ENCODE measurements around the gene PDGFC.
"Not testable (repeated sequence)": the region's sequence is repeated elsewhere in the genome, so short reads cannot be mapped to it uniquely, and the experiment has no call there.

The PDGFC gene

DNA sequence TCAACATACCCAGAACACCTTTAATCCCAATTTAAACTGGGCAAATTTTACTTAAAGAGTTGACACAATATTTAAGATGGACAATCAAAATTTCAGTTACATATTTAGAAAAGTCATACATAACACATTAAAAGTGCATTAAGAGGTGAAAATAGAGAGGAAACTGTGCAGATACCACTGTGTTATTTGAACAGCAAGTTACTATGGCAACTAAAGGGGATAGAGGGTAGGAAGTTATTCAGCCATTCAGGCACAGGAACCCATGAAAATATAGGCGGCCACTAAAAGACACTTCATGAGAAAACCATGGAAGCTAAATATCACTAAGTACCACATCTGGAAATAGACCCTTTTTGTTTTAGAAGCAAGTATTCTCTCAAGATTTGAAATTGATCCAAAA is 75.1 kb downstream of the PDGFC start:
- DNase-seq = no peak

DNA sequence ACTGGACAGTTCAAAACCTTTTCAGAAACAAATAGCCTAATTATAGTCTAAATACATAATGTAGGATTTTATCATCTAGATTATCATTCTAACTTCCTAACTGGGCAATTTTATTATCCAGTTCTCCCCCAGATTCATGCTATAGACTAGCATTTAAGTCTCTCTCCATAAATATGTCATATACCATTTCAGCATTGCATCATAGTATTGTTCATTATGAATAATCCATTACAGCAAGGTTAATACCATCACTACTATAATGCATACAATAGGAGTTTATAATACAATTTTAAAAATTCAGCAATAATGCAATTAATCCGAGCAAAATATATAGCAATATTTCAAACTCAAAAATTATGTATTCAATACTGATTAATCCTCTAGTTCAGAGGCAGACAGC is 77.4 kb downstream of the PDGFC start:
- DNase-seq = no peak

DNA sequence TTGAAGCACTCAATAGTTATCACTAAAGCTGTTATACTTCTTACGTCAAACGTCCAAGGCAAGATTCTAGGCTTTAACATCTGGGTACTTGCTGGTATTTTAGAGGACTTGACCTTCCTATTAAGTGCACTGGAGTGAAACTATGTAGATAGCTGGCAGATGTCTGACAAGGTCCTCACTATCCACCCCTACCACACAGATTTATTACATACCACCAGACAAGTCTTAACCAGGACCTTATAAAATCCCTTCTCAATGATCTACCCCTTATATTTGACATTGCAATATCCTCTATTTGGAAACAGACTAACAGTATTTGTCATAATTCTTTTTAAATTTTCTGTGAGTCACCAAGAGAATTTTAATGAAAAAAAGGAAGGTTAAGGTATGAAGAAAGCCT is 78.8 kb downstream of the PDGFC start:
- DNase-seq = no peak

DNA sequence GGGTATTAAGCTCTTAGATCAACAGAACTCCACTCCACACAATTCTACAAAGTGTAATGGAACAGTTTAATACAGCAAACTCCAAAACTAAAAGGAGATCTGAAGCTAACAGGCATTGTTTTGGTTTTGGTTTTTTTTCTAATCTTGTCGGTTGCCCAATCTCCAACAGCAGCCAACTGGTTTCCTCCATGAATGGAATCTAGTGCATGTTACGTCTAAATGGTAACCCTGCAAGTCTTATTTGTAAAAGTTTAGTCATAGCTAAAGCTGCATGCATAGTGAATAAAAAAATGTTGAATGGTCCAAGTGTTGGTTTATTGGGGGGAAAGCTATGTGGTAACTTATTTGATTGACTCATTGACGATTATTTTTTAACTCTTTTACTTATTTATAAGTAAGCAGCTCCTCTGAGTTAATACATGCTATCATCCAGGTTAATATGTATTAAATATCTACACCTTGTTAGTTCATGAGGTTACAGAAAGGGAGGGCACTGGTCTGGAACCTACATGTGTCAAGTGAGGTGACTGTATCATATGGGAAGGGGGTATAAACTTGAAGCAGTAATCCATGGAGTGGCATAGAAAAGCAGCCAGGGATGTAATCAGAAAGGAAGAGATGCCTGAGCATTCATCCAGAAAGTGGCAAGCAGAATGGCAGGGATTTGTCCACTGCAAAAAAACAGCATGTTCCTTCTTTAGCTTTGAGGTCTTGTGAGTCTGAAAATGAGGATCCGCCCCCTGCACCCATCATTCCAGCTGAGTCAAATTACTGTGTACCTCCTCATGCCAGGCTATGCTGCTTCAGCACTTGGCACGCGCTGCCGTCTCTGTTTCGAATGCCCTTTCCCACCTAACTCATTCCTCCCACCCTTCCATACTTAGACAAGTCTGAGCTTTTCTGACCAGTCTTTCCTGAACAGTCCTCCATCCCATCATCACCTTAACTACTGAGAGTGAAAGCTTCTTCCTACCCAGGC is 81.7 kb downstream of the PDGFC start:
- no peak for DNase-seq

DNA sequence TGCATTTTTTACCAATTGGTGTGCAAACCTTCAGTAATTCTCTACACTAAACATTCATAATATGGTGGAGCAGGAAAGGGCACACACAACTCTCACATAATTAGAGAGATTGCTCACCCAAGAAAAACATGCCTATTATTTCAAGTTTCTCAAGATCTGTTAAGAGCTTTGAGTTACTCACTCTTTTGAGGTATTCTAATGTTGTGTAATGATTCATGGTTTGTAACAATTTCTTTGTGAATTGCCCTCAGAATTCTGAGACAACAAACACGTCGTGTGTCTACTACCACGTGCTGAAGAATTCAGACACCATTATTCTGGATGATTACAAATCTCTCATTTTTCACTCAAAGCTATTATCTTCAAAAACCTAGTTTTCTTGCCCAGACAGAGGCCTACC is 82.8 kb downstream of the PDGFC start:
- no peak for DNase-seq

DNA sequence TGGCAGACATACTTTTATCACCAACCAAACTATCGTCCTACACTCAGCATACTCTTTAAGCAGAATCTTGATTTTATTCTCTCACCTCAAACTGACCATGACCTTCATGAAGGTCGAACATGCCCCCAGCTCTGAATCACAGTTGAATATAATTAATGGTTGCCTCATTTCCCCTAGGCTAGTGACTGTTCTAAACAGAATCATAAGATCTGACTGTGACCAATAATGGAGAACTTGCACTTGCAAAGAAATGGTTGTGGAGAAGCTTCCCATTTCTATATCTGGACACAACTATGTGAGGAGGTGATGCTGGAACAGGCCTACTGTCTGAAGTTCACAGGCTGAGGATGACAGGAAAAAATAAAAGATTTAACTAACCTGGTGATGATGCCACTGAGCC is 85.1 kb downstream of the PDGFC start:
- DNase-seq = no peak

DNA sequence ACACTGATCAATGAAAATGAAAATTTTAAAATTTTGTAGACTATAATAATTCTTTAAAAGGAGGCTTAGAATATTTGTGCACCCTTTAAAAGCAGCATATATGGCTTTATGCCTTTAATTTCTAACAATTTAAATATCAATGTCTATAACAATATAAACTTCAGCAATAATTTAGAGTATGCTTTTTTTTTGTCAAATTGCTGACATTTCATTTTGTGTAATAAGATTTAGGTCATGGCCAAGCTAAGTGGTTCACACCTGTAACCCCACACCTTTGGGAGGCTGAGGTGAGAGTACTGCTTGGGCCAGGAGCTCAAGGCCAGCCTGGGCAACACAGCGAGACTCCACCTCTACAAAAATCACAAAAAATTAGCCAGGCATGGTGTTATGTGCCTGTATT is 86.2 kb downstream of the PDGFC start:
- DNase-seq = no peak

DNA sequence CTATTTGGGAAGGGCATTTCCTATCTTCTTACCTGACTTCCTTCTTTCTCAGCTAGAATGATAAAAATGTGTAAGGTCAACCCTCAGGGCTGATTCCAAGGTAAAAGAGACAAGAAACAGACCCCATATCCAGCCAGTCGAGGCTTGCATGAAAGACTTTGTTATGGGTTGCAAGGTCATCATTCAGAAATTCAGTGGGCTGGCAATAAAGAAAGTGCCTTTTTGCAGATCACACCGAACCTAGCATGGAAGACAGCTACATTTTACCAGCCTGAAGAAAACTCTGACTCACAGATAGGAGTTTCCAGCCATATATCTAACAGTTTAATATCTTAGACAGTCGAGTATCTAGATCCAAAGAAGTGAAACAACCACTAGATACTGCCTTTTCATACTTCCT is 87.4 kb downstream of the PDGFC start:
- DNase-seq = no peak

DNA sequence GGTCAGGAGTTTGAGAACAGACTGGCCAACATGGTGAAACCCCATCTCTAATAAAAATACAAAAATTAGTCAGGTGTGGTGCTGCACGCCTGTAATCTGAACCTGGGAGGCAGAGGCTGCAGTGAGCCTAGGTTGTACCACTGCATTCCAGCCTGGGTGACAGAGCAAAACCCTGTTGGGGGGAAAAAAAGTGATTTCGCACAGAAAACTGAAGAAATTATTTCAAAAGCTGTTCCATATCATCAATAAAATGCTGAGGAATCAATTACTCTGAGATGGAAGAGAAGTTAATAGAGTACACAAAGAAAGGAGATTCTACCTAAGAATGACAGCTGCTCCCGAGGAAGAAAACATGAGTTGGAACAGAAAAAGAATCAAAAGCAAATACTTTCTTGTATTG is 95.9 kb downstream of the PDGFC start:
- DNase-seq = no peak

DNA sequence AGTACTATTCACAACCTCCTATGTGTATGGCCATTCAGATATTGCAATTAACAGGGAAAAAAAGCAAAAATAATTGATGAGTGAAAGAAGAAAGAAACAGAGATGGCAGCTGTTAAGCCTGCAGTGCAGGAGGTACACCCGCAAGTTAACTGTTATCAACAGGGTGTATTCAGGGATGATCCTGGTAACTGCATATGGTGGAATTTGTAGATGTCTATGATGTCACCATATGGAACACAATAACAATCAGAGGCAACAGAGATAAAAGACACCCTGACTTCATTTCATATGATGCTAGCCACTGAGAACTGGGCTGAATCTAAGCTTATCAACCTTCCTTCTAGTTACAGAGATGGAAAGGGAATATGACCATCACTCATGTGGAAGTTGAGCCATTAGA is 96.5 kb downstream of the PDGFC start:
- DNase-seq = no peak

DNA sequence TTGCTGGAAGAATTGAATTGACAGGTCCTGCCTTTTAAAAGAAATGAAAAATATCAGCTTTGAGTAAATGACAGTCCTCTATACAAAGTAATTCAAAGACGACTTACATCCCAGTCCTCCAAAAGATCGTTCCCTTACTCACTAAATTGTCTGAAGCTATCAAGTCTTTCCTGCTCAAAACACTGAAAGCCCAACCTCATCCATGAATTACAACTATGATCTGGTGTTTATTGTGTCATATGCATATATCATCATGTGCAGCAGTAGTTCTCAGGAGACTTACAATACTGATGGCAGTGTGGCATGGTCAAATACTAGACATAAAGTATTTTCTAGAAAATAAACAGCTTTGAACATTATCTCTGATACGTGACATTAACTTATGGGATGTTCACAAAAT is 97.8 kb downstream of the PDGFC start:
- DNase-seq = no peak

DNA sequence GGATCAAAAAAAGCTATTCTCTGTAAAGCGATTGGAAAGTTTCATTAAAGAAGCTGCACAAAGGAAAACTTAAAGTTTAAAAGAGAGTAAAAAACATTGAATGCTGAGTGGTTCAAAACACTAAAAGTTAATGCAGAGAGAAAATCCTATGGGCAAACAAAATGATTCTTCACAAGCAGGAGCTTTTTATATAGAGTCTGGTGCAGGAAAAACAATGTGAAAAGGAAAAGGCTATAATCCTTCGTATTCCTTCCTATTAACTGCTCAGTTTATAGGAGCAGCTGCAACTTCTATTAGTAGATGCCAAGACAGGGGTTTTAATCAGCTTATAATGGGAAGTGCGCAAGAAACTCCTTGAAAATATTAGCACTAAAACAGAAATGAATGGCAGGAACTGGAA is 100.7 kb downstream of the PDGFC start:
- no peak for DNase-seq

DNA sequence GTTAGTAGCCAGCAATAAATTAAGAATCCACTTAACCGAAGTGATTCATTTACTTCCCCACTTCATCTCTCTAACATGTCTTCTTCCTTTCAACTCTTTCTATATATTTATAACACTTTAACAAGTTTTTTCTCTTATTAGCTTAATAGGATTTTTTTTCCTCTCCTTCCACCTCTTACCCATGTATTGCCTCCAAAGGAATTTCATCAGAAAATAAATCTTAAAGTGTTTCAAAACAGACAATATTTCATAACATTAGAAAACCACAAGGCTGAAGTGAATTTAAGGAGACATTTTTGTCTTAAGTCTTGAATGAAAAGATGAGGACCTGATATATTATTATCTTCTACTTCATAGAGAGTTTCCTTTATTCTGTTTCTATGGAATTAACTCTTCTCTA is 101.5 kb downstream of the PDGFC start:
- DNase-seq = no peak

DNA sequence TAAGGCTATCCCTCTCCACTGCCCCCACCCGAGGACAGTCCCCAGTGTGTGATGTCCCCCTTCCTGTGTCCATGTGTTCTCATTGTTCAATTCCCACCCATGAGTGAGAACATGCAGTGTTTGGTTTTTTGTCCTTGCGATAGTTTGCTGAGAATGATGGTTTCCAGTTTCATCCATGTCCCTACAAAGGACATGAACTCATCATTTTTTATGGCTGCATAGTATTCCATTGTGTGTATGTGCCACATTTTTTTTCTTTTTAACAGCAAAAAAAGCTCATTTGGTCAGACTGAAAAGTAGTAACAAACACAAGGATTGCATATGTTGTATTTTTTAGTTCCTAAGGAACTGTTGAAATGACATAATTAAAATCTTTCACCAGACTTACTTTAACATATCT is 105.5 kb downstream of the PDGFC start:
- DNase-seq = not testable (repeated sequence)

DNA sequence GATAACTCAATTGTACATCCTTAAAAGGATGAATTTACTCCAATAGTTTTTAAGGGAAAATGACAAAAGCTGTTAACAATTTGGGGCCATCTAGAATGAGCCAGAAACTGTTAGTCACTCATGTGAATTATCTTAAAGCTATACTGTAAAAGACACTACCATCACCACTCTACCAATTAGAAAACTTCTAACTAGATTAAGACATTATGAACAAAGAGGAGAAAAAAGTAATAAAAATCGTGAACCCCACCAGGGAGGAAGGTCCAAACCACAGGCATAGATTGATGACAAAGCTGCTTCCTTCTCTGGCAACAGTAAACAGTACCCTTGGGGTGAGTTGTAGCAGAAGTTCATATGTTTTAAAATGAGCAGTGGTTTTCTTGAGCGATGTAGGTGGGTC is 106.1 kb downstream of the PDGFC start:
- DNase-seq = no peak

DNA sequence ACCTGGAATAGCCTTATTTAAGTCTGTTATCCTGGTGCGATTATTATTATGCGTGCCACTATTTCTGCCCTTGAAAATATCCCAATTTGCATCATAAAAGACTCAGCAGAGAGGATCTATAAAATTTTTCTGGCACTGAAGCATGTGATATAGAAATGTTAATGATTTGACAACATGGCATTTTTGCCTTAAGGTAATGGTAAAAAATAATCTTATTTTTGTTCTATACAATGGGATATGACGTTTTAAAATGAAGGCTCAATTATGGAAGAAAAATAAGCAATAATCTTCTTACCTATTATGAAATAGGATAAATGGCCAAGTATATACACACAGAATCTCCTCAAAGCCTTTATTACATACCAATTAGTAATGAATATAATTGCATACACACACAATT is 113.5 kb downstream of the PDGFC start:
- peak in 1 of 2 experiments; percentile 46 for DNase-seq

DNA sequence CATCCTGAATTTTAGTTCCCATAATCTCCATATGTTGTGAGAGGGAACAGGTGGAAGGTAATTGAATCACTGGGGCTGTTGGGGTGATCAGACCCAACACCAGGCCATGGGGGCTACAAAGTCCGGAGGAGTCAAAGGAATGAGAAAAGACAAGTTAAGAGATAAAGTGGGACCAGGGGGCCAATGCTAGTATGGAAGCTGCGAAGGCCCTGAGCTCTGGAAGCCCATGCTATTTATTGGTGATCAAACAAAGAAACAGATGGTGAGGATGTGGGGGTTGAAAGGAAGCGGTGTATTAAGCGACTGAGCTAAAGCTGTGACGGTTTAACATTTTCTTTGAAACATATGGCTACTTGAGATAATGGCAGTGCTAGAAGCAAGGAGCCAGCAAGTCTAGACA is 132.8 kb downstream of the PDGFC start:
- no peak for DNase-seq

DNA sequence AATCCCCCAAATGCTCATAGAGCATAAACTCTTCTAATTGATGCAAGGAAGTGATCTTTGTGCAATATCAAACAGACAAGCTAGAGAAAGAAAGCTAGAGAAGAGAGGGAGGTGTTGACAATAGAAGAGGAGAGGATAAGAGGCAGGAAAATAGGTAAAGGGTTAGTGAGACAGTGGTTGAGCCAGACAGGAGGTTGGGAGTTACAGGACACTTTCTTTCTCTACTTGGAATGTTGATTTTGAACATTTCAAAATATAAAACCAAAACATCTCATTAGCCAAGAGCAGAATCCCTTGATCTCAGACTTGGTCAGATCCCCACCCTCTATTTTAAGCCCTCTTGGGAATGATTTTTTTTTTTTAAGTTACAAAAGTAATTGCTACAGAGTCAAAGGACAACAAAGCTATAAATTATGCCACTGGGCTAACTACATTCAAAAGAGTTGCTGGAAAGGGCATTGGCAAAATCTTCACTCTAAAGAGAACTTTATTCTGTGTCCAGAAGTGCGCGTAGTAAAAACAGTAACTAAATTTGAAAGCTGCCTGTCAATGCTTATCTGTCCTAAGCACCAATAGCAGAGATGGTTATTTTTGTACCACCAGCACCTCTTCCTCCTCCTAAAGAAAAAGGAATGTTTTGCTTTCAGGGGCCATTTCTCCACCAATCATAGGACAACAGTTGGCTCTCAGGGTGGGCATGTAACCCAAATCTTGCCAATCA is 133.8 kb downstream of the PDGFC start:
- no peak for DNase-seq

DNA sequence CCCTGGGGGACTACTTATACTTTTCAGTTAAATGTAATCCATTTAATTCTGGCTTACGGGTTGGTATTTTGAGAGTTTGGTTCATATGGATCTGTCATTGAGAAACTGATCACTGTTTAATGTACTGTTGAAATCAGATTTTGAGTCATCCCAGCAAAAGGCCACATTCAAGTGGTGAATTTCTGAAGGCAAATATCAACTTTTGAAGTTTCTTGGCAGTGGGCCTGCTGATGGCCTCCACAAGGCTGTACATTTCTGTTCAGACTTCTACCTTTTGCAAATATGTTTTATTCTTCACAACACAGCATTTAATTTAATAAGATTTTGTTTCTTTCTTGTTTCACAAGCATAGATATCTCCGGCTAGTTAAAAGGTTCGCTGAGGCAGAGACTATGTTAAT is 138.7 kb downstream of the PDGFC start:
- DNase-seq = no peak

DNA sequence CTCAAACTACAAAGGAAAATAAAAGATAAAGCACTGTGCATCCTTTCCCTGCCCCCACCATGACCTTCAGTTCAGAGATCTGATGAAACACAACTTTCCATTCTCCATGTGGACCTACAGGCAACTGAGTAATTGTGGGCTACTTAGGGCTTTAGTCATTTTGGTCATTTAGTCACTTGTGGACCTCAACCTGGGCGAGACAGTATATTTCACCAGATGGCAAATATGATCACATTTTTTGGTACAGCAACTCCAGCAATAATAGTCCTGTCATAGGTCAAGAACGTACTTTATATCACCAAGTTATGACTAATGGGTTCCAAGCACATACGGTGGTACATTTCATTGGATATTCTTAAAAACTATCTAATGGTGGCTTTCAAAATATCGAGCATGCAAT is 141.2 kb downstream of the PDGFC start:
- no peak for DNase-seq

DNA sequence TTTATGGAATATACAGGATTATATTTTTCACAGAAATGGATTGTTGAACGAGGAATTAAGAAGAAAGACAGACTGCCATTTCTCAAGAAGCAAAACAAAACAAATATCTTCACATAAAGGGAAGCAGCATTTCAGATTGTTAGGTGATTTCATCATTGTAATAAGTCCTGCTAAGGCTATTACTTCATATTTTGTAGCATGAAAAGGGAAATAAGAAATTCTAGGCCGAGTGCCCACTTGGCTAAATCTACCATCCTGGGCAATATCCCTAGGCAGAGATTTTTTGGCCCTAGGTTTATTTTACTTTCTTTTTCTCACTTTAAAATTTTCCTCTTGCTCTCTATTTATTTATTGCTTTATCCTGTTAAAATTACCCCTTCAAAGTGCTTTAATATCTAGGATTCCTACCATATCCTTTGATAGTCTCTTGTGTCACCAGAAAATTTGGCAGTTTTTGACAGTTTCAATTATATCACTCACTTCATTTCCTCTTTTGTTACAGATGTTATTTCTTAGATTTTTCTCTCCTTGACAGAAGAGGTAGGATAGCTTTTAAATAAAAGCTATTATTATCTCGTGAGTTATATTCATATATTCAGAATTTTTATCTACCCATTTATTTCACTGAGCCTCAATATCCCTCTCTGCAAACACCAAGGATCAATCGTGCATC is 142.3 kb downstream of the PDGFC start:
- no peak for DNase-seq

DNA sequence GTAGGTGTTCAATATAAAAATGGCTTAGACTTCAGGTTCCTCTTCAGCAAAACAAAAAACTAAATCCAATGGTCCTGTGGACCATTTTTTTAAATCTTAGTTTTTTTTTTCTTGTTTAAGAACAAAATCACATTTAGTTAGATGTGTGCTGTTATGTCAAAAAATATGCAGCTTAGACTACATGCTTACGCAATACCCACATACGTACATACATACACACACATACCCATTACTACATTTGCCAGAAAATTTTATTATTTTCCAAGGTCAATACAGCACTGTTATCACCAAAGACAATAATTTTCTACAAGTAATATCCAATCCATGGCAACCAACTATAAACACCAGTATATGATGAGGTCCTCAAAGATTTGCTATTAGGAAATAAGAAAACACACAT is 144.1 kb downstream of the PDGFC start:
- DNase-seq = no peak

DNA sequence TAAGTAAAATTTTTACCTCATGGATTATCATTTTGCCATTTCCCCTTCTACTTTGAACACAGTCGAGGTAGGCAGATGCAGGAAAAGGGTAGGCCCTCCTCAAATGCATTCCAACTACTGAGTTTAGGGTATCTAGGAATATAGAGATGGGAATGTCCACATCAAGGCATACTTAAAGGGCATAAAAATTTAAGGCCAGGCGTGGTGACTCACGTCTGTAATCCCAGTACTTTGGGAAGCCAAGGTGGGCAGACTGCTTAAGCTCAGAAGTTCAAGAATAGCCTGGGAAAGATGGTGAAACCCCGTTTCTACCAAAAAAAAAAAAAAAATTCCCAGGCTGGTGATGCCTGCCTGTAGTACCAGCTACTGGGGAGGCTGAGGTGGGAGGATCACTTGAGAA is 146.5 kb downstream of the PDGFC start:
- DNase-seq = no peak

Measured in NCI-H2081 (cell line).